Measurements from ENCODE around the gene VSTM2A. TPM values are rescaled to one million over a fixed set of nuclear protein-coding genes. Genes with fewer than 3 reads are reported as not detected.

The VSTM2A gene
- total RNA-seq, 1 donor from 2014 or later = not detected

- H3K36me3 ChIP-seq = no peaks in the 10 kb centered on the region
- H3K4me1 ChIP-seq = no peaks in the 10 kb centered on the region
- no peak overlapping the region for H3K4me3 ChIP-seq
- H3K9me3 ChIP-seq = no peaks in the 10 kb centered on the region
- no peak for DNase-seq (ENCODE audit: low spot score in 2 of 2)
- H3K27ac ChIP-seq = no peak overlapping the region
- no peak for TF ChIP-seq CTCF (IDR thresholded peaks at IDR 0.05)
- H3K27me3 ChIP-seq = no peaks in the 10 kb centered on the region
- intact Hi-C loops (cut with DNase I) = no loop called here
Observed at GRCh38 chr7:54550471-54550870, 8.3 kb downstream of the VSTM2A start.

- DNase-seq (ENCODE audit: low spot score in 2 of 2) = no peak
- Histone ChIP-seq H3K4me1 (no peaks in the 10 kb centered on the region), H3K4me3 (no peak overlapping the region), H3K9me3 (no peaks in the 10 kb centered on the region), H3K27ac (no peak overlapping the region), H3K36me3 (no peaks in the 10 kb centered on the region), H3K27me3 (no peaks in the 10 kb centered on the region)
- TF ChIP-seq CTCF (IDR thresholded peaks at IDR 0.05) = no peak
- intact Hi-C loops (cut with DNase I) = no loop called here
Observed at GRCh38 chr7:54556121-54556520, 13.9 kb downstream of the VSTM2A start.

- Histone ChIP-seq H3K27me3 (no peaks in the 10 kb centered on the region), H3K27ac (no peak overlapping the region), H3K36me3 (no peaks in the 10 kb centered on the region), H3K9me3 (no peaks in the 10 kb centered on the region), H3K4me3 (no peak overlapping the region), H3K4me1 (no peaks in the 10 kb centered on the region)
- no peak for DNase-seq (ENCODE audit: low spot score in 2 of 2)
- TF ChIP-seq CTCF (IDR thresholded peaks at IDR 0.05) = no peak
- intact Hi-C loops (cut with DNase I) = no loop called here
Observed at GRCh38 chr7:54559401-54559800, 17.2 kb downstream of the VSTM2A start.

GRCh38 chr7:54560198-54560597 is 18.0 kb downstream of the VSTM2A start:
- H3K4me1 ChIP-seq = no peaks in the 10 kb centered on the region
- no peaks in the 10 kb centered on the region for H3K9me3 ChIP-seq

GRCh38 chr7:54560723-54561122 is 18.5 kb downstream of the VSTM2A start:
- no peaks in the 10 kb centered on the region for H3K9me3 ChIP-seq
- intact Hi-C loops (cut with DNase I) = no loop called here
- no peaks in the 10 kb centered on the region for H3K4me1 ChIP-seq
- H3K36me3 ChIP-seq = no peaks in the 10 kb centered on the region
- TF ChIP-seq CTCF (IDR thresholded peaks at IDR 0.05) = no peak
- H3K4me3 ChIP-seq = no peak overlapping the region
- no peak for DNase-seq (ENCODE audit: low spot score in 2 of 2)
- H3K27me3 ChIP-seq = no peaks in the 10 kb centered on the region
- no peak overlapping the region for H3K27ac ChIP-seq

More at GRCh38 chr7:54560198-54560597, 18.0 kb downstream of the VSTM2A start:
- Histone ChIP-seq H3K27me3 (no peaks in the 10 kb centered on the region), H3K4me3 (no peak overlapping the region), H3K36me3 (no peaks in the 10 kb centered on the region), H3K27ac (no peak overlapping the region)
- no peak for TF ChIP-seq CTCF (IDR thresholded peaks at IDR 0.05)
- no peak for DNase-seq (ENCODE audit: low spot score in 2 of 2)
- intact Hi-C loops (cut with DNase I) = no loop called here

GRCh38 chr7:54563329-54563916 is 21.2 kb downstream of the VSTM2A start:
- Histone ChIP-seq H3K27ac (no peak overlapping the region), H3K27me3 (no peaks in the 10 kb centered on the region), H3K36me3 (no peaks in the 10 kb centered on the region), H3K4me1 (no peaks in the 10 kb centered on the region), H3K9me3 (no peaks in the 10 kb centered on the region), H3K4me3 (no peak overlapping the region)
- no peak for DNase-seq (ENCODE audit: low spot score in 2 of 2)
- intact Hi-C loops (cut with DNase I) = no loop called here
- no peak for TF ChIP-seq CTCF (IDR thresholded peaks at IDR 0.05)

All from ascending aorta (tissue), 2 donors.